Type B pancreatic cell (in vitro differentiated cells): ENCODE data around the gene MPZL1. TPM values are rescaled to one million over a fixed set of nuclear protein-coding genes. Genes with fewer than 3 reads are reported as not detected.

Source experiments
- DNase-seq: peaks from one replicate; pipeline ENCODE4 v3.0.0; 2021; ENCODE audit warnings: mixed read lengths; ENCODE audit not compliant: unreplicated experiment; ENCODE audit errors: extremely low spot score
- H3K27ac Mint-ChIP-seq: 2 replicates; pipeline ENCODE4 v1.8.0; 2021; ENCODE audit warnings: mild to moderate bottlenecking, mixed read lengths
- H3K27me3 Mint-ChIP-seq: 2 replicates; pipeline ENCODE4 v1.8.0; 2021; ENCODE audit warnings: mixed read lengths
- H3K36me3 Mint-ChIP-seq: 2 replicates; pipeline ENCODE4 v1.8.0; 2021; ENCODE audit warnings: mixed read lengths
- H3K4me1 Mint-ChIP-seq: one replicate; pipeline ENCODE4 v1.8.0; 2021; ENCODE audit warnings: mixed read lengths; ENCODE audit not compliant: unreplicated experiment
- H3K4me3 Mint-ChIP-seq: 2 replicates; pipeline ENCODE4 v1.8.0; 2021; ENCODE audit warnings: mild to moderate bottlenecking, mixed read lengths
- H3K9me3 Mint-ChIP-seq: 2 replicates; pipeline ENCODE4 v1.8.0; 2021; ENCODE audit warnings: mixed read lengths
- CTCF ChIP-seq: fragments of 200-600 bp; sonication (generic); conservative IDR thresholded peaks from 2 replicates; pipeline ENCODE4 v1.5.0; 2021; ENCODE audit warnings: antibody characterized with exemption, mild to moderate bottlenecking
- total RNA-seq: library from RNA; stranded (reverse); gene quantifications from 2 replicates; pipeline ENCODE4 v1.2.1, GENCODE V29; 2021; ENCODE audit warnings: low replicate concordance

MPZL1 gene
- total RNA-seq, 1 donor from 2014 or later = 103 TPM

GRCh38 chr1:167774710-167775109 is 52.9 kb downstream of the MPZL1 start:
- no peaks in the 10 kb centered on the region for H3K27me3 Mint-ChIP-seq
- no peak overlapping the region for H3K4me3 Mint-ChIP-seq
- H3K36me3 Mint-ChIP-seq = peaks cover 72% of the 10 kb centered on the region
- no peak for DNase-seq
- no peak for TF ChIP-seq CTCF
- peaks cover 3% of the 10 kb centered on the region for H3K9me3 Mint-ChIP-seq
- H3K27ac Mint-ChIP-seq = no peak overlapping the region
- no peaks in the 10 kb centered on the region for H3K4me1 Mint-ChIP-seq

- no peak for TF ChIP-seq CTCF
- Mint-ChIP-seq H3K9me3 (peaks cover 8% of the 10 kb centered on the region), H3K27ac (no peak overlapping the region), H3K4me3 (no peak overlapping the region), H3K36me3 (peaks cover 72% of the 10 kb centered on the region), H3K27me3 (no peaks in the 10 kb centered on the region), H3K4me1 (no peaks in the 10 kb centered on the region)
- no peak for DNase-seq
Observed at GRCh38 chr1:167775178-167775577, 53.4 kb downstream of the MPZL1 start.

- no peak for DNase-seq
- Mint-ChIP-seq H3K27ac (no peak overlapping the region), H3K4me3 (no peak overlapping the region), H3K9me3 (peaks cover 8% of the 10 kb centered on the region), H3K27me3 (no peaks in the 10 kb centered on the region), H3K4me1 (no peaks in the 10 kb centered on the region), H3K36me3 (peaks cover 73% of the 10 kb centered on the region)
- TF ChIP-seq CTCF = no peak
Observed at GRCh38 chr1:167776151-167776550, 54.4 kb downstream of the MPZL1 start.

- Mint-ChIP-seq H3K36me3 (peaks cover 76% of the 10 kb centered on the region), H3K4me1 (no peaks in the 10 kb centered on the region), H3K9me3 (peaks cover 8% of the 10 kb centered on the region), H3K4me3 (no peak overlapping the region), H3K27me3 (no peaks in the 10 kb centered on the region), H3K27ac (no peak overlapping the region)
- TF ChIP-seq CTCF = no peak
- DNase-seq = no peak
Observed at GRCh38 chr1:167776616-167777268, 55.0 kb downstream of the MPZL1 start.

- Mint-ChIP-seq H3K9me3 (peaks cover 8% of the 10 kb centered on the region), H3K36me3 (peaks cover 74% of the 10 kb centered on the region)
Observed at GRCh38 chr1:167777269-167777650, 55.5 kb downstream of the MPZL1 start.

More at GRCh38 chr1:167777269-167777650, 55.5 kb downstream of the MPZL1 start:
- no peak for DNase-seq
- H3K4me1 Mint-ChIP-seq = no peaks in the 10 kb centered on the region
- no peak overlapping the region for H3K4me3 Mint-ChIP-seq
- no peaks in the 10 kb centered on the region for H3K27me3 Mint-ChIP-seq
- no peak for TF ChIP-seq CTCF
- H3K27ac Mint-ChIP-seq = no peak overlapping the region
